Fibroblast of villous mesenchyme (primary cell): ENCODE measurements around the gene MRGPRG. TPM values are rescaled to one million over a fixed set of nuclear protein-coding genes. Genes with fewer than 3 reads are reported as not detected.

Experiments
- DNase-seq: peaks from one replicate; pipeline ENCODE4 v3.0.0-alpha.2; 2010; ENCODE audit warnings: low read depth
- H3K4me3 ChIP-seq: 2 replicates; pipeline ENCODE4 v1.5.1; 2011; ENCODE audit warnings: low read depth, mild to moderate bottlenecking, low read length
- total RNA-seq: library from RNA; depleted of rRNA; stranded (reverse); fragments of >200 nt; gene quantifications from 2 replicates; pipeline ENCODE4 v1.2.3, GENCODE V29; 2012
- TF ChIP-seq, protein P1 (sequence below): IDR thresholded peaks from 2 replicates; pipeline ENCODE4 v1.5.1; 2012; ENCODE audit warnings: low read depth, mild to moderate bottlenecking, low read length; ENCODE audit not compliant: insufficient read depth

Gene MRGPRG
- total RNA-seq, 1 donor = not detected

DNA sequence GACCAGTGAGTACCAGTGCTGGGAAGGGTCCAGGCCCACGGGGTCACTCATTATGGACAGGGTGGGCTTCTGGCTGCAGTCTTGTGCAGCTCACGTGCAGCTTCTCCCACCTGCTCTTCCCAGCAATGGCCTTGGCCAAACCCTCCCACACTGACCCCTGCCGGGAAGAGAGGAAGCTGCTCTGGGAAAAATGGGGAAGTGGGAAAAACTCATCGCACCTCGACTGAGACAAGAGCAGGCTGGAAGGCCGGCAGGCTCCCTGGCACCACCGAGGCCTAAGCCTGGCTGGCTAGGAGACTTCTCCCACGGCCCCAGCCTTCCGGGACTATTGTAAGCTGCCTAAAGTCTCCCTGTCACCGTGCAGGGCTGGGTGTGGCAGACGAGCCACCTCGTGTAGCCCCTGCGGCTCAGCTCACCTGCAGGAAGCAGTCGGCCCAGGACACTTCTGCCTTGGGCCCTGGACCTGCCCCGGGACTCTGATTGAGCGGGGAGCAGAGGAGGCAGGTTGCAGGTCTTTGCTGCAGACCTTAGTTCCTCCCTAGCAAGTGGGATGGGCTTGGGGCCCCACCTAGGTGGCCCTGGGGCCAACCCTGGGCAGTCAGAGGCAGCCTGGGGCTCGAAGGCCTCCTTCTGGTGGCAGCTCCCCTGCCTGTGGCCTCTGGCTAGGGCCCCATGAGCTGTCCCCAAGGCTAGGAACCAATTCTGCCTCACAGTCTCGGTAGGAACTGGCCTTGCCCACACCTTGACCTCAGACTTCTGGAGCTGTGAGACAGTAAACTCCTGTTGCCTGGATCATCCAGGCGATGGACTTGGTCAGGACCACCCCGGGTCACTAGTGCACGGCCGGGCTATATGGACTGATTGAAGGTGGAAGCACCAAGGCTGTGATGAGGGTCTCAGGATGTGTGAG, 23.1 kb downstream of the MRGPRG start:
- no peak overlapping the region for H3K4me3 ChIP-seq
- DNase-seq = peak; percentile 47
- TF ChIP-seq, protein P1, sequence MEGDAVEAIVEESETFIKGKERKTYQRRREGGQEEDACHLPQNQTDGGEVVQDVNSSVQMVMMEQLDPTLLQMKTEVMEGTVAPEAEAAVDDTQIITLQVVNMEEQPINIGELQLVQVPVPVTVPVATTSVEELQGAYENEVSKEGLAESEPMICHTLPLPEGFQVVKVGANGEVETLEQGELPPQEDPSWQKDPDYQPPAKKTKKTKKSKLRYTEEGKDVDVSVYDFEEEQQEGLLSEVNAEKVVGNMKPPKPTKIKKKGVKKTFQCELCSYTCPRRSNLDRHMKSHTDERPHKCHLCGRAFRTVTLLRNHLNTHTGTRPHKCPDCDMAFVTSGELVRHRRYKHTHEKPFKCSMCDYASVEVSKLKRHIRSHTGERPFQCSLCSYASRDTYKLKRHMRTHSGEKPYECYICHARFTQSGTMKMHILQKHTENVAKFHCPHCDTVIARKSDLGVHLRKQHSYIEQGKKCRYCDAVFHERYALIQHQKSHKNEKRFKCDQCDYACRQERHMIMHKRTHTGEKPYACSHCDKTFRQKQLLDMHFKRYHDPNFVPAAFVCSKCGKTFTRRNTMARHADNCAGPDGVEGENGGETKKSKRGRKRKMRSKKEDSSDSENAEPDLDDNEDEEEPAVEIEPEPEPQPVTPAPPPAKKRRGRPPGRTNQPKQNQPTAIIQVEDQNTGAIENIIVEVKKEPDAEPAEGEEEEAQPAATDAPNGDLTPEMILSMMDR = peak; percentile 66

DNA sequence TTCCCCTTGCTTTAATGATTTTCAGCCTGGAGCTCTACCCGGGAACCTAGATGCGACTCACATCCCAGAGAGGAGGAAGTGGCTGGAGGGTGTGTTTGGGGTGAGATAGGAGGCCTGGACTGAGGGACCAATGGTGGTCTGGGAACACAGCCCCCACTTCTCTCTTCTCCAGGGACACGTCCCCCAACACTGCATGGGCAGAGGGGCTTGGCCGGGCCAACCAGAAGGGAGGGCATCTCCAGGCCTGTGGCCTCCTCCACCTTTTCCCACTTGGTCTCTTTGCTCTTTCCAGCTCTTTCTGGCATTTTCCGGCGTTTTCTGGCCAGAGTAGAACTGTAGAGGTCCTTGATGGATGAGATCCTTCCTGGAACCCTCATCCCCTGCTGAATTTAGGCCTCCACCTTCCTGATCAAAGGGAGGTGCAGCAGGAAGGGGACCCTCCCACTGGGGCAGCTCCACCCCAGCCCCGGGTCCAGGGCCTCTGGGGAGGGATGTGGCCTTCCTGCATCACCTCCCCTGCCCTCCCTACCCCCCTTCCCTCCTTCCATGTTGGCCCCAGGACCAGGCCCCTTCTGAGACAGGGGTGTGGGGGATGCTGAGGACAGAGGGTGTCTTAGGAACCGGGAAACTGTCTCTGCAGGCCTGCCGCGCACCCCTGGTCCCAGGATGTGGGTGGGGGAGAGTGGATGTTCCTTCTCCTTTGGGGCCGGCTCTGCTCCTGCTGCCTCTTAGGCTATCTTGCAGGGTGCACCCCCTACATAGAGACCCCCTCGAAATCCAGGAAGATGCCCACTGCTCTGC, 24.4 kb downstream of the MRGPRG start:
- H3K4me3 ChIP-seq = no peak overlapping the region
- TF ChIP-seq, protein P1 = no peak
- no peak for DNase-seq

DNA sequence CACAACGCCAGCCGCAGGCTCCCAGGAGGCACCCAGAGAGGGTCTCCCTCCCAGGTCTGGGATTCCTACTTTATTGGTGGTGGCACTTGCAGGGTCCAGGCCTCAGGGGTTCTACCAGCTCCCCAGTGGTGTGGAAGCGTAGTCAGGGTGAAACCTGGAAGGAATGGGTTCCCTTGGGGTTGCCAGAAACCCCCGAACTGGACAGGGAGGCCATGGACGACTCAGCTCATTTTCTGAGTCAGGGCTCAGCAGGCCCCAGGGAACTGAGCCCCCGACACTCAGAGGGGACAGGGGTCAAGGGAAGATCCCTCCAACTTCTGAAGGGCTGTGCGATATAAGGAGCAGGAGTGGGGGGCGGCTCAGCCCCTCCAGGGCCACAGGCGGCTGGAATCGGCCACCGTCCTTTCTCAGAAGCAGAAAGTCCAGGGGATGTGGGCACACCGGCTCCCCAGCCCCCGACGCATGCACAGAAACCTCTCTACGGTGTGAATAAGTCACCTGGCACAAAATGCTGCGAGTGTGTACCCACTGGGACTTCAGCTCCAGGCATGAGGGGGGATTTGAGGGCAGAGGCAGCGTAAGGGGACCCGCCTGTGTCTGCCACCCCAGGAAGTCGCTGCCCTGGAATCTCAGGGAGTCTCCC, 25.1 kb downstream of the MRGPRG start:
- DNase-seq = no peak
- H3K4me3 ChIP-seq = no peak overlapping the region
- TF ChIP-seq, protein P1 = no peak

DNA sequence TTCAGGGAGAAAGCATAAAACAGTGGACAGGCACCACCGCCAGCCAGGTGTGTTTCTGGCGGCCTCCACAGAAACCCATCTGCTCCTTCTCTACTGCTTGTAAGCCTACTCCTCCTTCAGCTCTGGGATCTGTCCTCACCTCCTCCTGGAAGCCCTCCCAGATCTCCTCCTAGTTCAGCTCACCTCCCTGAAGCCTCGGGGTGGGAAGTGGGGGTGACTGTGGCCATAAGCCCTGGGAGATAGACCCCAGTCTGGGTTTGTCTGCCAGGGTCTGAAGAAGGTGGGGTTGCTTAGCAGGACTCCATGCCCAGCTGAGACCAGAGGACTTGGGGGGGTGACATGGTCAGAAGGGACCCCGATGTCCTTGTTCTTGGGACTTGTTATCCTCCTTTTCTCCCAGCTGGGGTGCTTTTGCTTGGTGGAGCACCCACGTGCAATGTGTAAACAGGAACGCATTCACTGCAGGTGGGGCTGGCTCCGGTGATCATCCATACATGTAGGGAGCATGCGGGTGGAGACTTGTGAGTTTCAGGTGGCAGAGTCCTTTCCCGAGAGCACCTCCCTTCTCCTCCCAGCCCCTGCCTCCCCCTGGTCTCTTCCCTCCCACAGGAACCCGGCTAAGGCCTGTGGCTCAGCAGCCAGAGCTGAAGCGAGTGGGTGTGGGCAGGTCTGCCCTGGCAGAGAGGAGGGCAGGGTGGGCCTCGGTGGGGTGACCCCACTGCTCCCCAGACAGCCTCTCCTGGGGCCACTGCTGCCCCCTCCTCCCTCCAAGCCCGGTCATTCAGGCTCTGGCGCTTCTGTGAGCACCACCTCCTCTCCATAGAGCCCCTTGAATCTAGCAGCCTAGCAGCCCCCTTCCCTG, 25.9 kb downstream of the MRGPRG start:
- TF ChIP-seq, protein P1 = no peak

DNA sequence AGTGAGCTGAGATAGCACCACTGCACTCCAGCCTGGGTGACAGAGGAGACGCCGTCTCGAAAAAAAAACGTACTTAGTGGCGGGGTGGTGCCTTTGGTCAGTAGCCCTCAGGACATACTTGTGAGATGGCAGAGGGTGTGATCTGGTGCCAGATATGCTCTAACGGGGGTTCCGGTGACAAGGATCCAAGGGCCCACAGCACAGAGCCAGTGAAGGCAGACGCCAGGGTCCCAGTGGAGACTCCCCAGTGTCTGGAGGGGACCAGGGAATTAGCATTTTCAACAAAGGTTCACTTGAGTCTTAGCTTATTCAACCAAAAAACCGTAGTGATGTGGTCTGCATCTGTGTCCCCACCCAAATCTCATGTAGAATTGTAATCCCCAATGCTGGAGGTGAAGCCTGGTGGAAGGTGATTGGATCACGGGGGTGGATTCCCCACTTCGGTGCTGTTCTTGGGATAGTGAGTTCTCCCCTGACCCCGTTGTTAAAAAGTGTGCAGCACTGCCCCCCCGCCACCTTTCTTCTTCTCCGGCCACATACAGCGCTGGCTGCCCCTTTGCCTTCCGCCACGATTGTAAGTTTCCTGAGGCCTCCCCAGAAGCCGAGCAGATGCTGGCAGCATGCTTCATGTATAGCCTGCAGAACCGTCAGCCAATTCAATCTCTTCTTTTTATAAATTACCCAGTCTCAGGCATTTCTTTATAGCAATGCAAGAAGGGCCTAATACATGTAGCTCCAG, 26.9 kb downstream of the MRGPRG start:
- DNase-seq = no peak
- no peak overlapping the region for H3K4me3 ChIP-seq
- TF ChIP-seq, protein P1 = no peak

More for the DNA sequence above, 25.9 kb downstream of the MRGPRG start:
- no peak for DNase-seq
- no peak overlapping the region for H3K4me3 ChIP-seq
